HG03439 (cell line): ENCODE measurements around the gene CFAP57.

Experiments used
- ATAC-seq: cut with Tn5 transposase; IDR thresholded peaks from one replicate; pipeline ENCODE4 v1.9.1; 2021; ENCODE audit warnings: mild to moderate bottlenecking, moderate library complexity; ENCODE audit not compliant: unreplicated experiment

Gene CFAP57

DNA sequence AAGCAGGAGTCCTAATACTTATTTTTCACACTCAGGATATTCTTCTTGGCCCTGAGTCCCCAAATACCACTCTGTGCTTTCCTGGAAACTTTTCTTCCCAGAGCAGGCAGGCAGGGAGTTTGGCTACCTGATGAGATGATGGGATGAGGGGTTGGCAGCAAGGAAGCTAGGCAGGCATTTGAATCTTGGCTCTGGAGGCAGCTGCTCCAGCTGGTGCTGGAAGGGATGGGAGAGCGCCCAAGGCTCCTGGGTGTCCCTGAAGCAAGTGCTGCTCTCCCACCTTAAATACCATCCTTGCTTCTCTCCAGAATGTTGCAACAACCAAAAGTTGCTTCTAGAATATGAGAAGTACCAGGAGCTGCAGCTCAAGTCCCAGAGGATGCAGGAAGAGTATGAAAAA is 49.7 kb downstream of the CFAP57 start:
- ATAC-seq = no peak

DNA sequence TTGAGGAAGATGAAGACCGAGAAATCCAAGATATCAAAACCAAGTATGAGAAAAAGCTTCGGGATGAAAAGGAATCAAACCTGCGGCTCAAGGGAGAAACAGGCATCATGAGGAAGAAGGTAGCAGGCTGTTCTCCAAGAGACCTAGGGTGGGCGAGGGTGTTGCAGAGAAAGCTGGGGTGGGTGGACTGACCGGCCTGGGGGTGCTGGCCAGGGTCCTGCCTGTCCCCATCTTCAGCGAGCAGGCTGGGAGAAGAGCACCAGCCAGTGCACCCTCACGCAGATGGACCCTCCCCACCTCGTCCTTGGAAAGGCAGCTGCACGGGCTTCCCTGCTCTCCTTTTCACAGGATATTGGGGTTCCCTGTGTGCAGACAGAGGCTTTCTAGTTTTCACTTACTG is 50.7 kb downstream of the CFAP57 start:
- no peak for ATAC-seq

- ATAC-seq = no peak
Measured at GRCh38 chr1:43225168-43225567, 53.0 kb downstream of the CFAP57 start.

- ATAC-seq = no peak
Measured at GRCh38 chr1:43227143-43227764, 55.1 kb downstream of the CFAP57 start.

DNA sequence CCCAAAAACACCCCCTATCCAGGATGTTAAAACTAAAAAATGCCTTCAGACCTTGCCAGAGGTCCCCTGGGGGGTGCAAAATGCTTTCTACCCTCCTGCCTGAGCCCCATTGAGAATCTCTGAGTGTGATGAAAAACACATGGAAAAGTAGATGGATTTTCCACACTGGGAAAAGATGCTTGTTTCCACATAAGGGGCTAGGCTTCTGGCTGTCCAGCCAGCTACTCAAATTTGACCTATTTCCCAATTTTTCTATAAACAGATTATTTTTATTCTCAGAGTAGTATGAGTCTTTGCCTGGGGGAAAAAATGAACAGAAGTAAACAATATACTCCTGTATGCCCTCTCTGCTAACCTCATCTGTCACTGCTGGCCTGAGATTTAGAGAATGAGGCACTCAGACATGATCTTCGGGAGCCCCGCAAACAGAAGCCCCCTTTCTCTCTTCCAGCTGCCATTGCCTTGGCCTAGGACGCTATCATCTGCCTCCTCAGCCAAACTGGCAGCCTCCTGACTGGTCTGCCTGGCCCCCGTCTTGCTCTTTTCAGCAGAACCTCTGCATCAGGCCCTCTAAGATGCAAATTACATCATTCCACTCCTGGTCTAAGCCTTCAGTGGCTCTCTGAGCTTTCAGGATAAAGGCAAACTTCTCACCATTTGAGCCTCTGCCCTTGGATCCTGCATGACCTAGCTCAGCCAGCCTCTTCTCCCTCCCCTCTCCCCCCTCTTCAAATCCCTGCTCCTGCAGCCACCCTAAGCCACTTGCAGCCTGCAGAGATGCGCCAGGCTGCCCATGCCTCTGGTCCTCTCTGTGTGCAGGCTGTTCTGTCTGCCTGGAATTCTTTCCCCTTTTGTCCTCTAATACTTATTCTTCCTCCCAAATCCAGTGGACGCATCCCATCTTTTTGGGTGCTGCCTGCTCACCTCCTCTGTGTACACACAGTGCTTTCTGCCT is 58.0 kb downstream of the CFAP57 start:
- ATAC-seq = no peak

DNA sequence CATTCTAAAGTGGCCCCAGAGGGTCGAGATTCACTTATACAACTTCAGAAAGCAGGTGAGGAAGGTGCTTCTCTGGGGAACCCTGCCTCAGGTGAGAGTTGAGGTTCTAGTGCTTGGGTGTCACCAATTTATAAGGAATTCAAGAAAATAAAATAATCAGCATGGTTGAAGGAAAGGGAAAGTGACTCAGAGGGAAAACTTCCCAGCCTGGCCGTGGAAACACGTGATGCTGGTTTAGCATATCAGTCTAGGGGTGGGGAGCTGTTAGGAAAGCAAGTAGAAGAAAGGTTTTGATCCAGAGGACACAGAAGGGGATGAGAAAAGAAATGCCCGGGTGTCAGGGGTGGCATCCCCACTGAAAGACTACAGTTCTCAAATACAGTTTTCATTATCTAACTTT is 59.9 kb downstream of the CFAP57 start:
- no peak for ATAC-seq

DNA sequence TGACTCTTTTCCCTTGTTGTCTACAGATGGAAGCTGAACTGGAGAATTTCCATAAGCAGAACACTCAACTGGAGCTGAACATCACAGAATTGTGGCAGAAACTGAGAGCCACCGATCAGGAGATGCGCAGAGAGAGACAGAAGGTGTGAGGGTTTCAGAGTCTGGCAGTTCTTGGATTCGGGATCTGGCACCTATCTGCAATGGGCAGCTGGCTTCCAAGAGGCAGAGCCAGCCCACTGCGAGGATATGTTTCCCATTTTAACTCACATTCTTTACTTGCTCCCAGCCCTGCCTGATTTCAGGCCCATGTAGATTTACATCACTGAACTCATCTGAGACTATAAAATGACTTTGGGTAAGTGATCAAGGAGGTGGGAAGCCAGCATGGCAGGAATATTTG is 60.4 kb downstream of the CFAP57 start:
- no peak for ATAC-seq

- no peak for ATAC-seq
Measured at GRCh38 chr1:43233631-43234030, 61.5 kb downstream of the CFAP57 start.

DNA sequence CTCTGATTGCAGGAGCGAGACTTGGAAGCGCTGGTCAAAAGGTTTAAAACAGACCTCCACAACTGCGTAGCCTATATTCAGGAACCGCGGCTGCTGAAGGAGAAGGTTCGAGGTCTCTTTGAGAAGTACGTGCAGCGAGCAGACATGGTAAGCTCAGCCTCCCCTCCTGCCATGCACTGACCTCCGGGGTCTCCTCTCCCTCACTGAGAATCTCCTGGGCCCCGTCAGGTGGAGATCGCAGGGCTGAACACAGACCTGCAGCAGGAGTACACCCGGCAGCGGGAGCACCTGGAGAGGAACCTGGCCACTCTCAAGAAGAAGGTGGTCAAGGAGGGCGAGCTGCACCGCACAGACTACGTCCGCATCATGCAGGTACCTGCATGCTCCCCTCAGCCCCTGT is 62.1 kb downstream of the CFAP57 start:
- ATAC-seq = no peak

GRCh38 chr1:43235040-43235439 is 62.9 kb downstream of the CFAP57 start:
- ATAC-seq = no peak

DNA sequence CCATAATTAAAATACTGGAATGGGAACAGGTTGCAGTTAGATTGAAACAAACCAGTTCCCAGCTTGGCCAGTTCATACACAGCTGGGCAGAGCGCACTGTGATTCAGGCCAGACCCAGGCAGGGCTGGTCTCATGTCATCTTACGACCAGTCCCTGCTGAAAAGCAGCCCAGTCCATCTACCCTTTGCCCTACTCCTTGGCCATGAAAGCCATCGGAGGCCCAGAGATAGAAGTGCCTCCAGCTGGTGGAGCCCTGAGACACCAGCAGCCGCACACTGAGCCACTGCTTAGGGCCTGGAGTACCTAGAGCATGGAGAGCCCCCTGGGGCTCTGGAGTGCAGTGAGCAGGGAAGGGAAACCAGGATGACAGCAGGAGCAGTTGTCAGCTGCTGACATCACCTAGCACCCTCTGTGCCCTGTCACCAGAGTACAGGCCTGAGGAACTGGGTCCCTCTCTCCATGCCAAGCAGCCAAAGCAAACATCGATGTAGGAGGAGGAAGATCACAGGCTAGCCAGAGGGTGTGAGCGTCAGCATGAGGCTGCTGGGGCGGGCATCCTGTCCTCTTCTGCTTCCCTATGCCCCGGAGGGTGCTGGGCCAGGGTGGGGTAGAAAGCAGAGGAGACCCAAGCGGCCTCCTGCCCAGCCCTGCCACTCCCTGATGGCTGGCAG is 63.5 kb downstream of the CFAP57 start:
- ATAC-seq = no peak

DNA sequence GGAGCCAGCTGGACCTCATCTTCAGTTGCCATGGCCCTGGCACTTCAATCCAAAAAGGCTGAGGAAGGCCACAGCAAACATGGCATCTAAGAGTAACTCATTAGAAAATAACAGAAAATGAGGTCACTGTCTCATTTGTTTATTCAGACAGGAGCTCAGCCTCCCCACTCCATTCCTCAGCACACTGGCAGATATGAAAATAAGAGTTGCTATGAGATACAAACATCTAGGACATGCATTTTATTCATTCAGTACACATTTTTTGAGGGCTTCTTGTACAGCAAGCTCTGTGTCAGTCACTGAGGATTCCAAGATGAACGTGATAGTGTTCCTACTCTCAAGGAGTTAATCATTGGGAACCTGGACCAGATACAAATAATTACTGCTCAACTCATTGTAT is 65.0 kb downstream of the CFAP57 start:
- ATAC-seq = no peak

DNA sequence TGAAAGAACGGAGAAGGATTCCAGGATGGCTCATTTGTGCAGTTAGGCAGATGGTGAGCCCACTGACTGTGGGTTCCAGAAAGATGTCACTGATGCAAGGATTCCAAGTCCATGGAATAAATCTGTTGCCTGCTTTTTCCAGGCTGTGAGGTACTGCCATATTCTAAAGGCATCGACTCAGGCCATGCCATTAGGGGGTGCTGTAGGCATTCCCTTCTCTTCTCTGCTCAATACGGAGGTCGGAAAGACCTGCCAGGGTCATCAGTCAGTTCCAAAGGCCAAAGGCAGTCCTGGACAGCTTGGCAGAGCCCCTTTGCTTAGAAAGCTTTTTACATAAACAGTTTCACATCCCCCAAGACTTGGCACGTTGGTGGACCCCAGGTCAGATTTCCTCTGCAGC is 66.0 kb downstream of the CFAP57 start:
- ATAC-seq = no peak

GRCh38 chr1:43238991-43239469 is 66.9 kb downstream of the CFAP57 start:
- ATAC-seq = no peak

- ATAC-seq = no peak
Measured at GRCh38 chr1:43239484-43239883, 67.4 kb downstream of the CFAP57 start.

DNA sequence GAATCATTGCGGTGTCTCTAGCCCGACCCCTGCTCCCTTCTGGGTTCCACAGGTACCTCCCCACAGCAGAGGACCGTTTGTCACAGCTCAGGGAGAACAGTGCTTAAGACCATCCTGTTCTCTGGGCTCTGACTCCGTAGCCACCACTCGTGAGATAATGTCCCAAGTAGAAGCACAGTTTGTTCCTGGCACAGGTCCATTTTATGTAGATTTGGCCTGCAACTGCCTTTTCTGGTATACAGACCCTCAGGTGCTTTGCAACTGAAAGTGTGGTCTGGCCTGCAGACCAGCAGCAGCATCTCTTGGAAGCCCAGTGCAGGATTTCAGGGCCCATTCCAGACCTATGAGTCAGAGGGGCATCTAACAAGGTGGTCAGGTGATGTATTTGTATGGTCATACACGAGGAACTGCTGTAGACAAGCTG is 69.3 kb downstream of the CFAP57 start:
- no peak for ATAC-seq

DNA sequence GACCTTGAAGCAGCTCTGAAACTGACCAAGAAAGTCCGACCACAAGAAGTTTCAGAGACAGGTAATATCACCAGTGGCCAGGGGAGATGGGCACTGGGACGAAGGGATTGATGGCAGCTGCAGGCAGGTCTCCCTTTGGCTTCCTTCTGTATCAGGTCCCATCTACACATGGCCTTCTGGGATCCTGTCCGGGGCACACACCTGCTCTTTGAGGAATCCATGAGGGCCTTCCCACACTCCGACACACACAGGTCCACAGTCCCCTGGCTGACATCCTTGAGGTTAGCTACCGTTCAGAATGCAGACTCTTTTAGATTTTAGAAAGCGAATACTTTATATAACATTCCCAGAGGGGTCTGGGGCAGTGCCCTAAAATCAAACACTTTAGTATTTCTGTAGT is 71.2 kb downstream of the CFAP57 start:
- ATAC-seq = no peak

- ATAC-seq = no peak
Measured at GRCh38 chr1:43246466-43247213, 74.5 kb downstream of the CFAP57 start.

DNA sequence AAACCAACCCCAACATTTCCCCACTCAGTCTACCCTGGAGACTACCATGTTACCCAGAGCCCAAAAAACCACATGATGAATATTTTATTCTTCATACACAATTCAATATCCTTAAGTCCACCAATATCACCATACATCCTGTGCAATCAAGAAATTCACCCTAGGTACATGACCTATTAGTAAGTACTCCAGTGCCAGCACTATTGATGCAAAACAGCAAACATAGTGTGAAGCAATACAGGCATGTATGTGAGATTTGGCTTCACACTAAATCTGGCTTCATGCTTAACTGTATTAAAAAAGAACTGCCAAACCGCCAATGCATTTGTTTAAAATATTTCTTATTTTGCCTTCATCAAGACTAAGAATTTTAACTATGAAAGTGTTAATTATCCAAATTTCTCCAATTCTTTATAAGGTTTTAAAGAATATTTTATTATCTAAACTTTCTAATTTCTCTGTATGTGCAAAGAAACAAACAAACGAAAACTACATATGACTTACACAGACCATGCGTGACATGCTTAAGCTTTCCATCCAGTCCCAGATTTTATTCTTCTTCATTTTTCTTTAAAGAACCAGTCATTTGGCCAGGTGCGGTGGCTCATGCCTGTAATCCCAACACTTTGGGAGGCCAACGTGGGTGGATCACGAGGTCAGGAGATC is 75.3 kb downstream of the CFAP57 start:
- no peak for ATAC-seq

GRCh38 chr1:43250351-43250761 is 78.2 kb downstream of the CFAP57 start:
- no peak for ATAC-seq
